ENCODE data around the gene SULT4A1. TPM values are rescaled to one million over a fixed set of nuclear protein-coding genes. Genes with fewer than 3 reads are reported as not detected.

The SULT4A1 gene
- total RNA-seq, 1 donor: not detected

Small RNAs within 50 kb of the gene (small RNA-seq; reads per million reads assigned to genes)
- gene HMGN2P9: not detected

Other genes starting within 250 kb of the SULT4A1 start
- 2.5 and 2.7 TPM in 2 replicates for gene EFCAB6, start 50.2 kb downstream of the SULT4A1 start, total RNA-seq (ENCODE audit: low replicate concordance)
- gene PNPLA5, start 29.5 kb upstream of the SULT4A1 start, total RNA-seq (ENCODE audit: low replicate concordance): not detected in 2 replicates
- gene PNPLA3, start 61.3 kb upstream of the SULT4A1 start, total RNA-seq (ENCODE audit: low replicate concordance): 2.9 and 4.5 TPM in 2 replicates
- gene SAMM50, start 92.9 kb upstream of the SULT4A1 start, total RNA-seq (ENCODE audit: low replicate concordance): 53.7 and 54.3 TPM in 2 replicates
- gene PARVB, start 161.8 kb upstream of the SULT4A1 start, total RNA-seq (ENCODE audit: low replicate concordance): 23.0 and 30.6 TPM in 2 replicates